ENCODE data around the gene TWNK. TPM values are rescaled to one million over a fixed set of nuclear protein-coding genes. Genes with fewer than 3 reads are reported as not detected.

Gene TWNK
- total and polyA plus RNA-seq, 2 donors (not counting 3 experiments of a cell fraction or from before 2014, with no cell fraction given) = 5.6 to 10.9 TPM

GRCh38 chr10:101013365-101013825 is 26.1 kb downstream of the TWNK start:
- Histone ChIP-seq H3K9ac (replicated peaks; ENCODE audit: extremely low read depth, insufficient read depth, low read length) (no peak overlapping the region), H3K9me3 (replicated peaks; ENCODE audit: control insufficient read depth, insufficient read depth, low read length) (no peaks in the 10 kb centered on the region), H3K4me2 (ENCODE audit: insufficient read depth, low read length) (peak overlapping the region; percentile 13), H3K27me3 (ENCODE audit: control insufficient read depth in 2 of 2, insufficient read depth in 2 of 2, low read length in 2 of 2) (no peaks in the 10 kb centered on the region), H3K4me1 (ENCODE audit: control insufficient read depth, extremely low read depth, insufficient read depth, low read length) (peaks cover 13% of the 10 kb centered on the region), H3K79me2 (ENCODE audit: control insufficient read depth, insufficient read depth, low read length) (no peaks in the 10 kb centered on the region), H3K36me3 (ENCODE audit: control insufficient read depth in 2 of 2, extremely low read depth in 1 of 2, insufficient read depth in 2 of 2, low read length in 2 of 2) (no peaks in the 10 kb centered on the region), H3K27ac (ENCODE audit: insufficient read depth, low read depth, low read length) (peak overlapping the region; percentile 12), H2AFZ (ENCODE audit: low read depth, low read length) (no peak overlapping the region), H3K9me1 (replicated peaks; ENCODE audit: control insufficient read depth, extremely low read depth, insufficient read depth, low read length) (no peaks in the 10 kb centered on the region), H3K4me3 (replicated peaks in 1 of 3; ENCODE audit: insufficient read depth in 1 of 3, low read depth in 1 of 3, low read length in 3 of 3) (no peak overlapping the region), H4K20me1 (replicated peaks; ENCODE audit: control insufficient read depth, extremely low read depth, insufficient read depth, low read length) (no peaks in the 10 kb centered on the region)
- intact Hi-C loops (cut with micrococcal nuclease) (loop anchor here (1.0 to 10.0 kb wide), 5 partner anchors 15 to 341 kb away; partner anchors contain the start of genes SEMA4G and SLF2), dilution Hi-C loops (cut with MboI; ENCODE audit: extremely low pct_ligation_motif_present, low sequenced_read_pairs) (no loop called here)
- ChIA-PET POLR2A (no interaction called here), CTCF (interaction anchor here (1.2 to 7.3 kb wide), 7 partner anchors 18 to 453 kb away, joined by 3 to 254 read pairs (median 5); partner anchors contain the start of genes KAZALD1 and LZTS2)
- no TSS peak for BruUV-seq (replicated peaks)
- no peak for DNase-seq (ENCODE audit: low read depth, low spot score)
- FAIRE-seq = no peak
- TF ChIP-seq FOS (IDR thresholded peaks at IDR 0.05; ENCODE audit: borderline replicate concordance, insufficient read depth, low read length) (peak; percentile 51), GATA2 (IDR thresholded peaks at IDR 0.05; ENCODE audit: insufficient read depth, insufficient read length, low read depth, low read length) (no peak), JUN (IDR thresholded peaks at IDR 0.05; ENCODE audit: borderline replicate concordance, insufficient read depth, insufficient read length, low read depth) (peak; percentile 46)

- CTCF ChIA-PET = interaction anchor here (0.6 to 7.3 kb wide), 35 partner anchors 10 to 454 kb away, joined by 3 to 254 read pairs (median 5); partner anchors contain the start of genes KAZALD1, LZTS2, MRPL43 and PDZD7
- H3K4me3 ChIP-seq (replicated peaks in 1 of 3; ENCODE audit: insufficient read depth in 1 of 3, low read depth in 1 of 3, low read length in 3 of 3) = no peak overlapping the region
- no peaks in the 10 kb centered on the region for H3K27me3 ChIP-seq (ENCODE audit: control insufficient read depth in 2 of 2, insufficient read depth in 2 of 2, low read length in 2 of 2)
- H3K9me3 ChIP-seq (replicated peaks; ENCODE audit: control insufficient read depth, insufficient read depth, low read length) = no peaks in the 10 kb centered on the region
- no peaks in the 10 kb centered on the region for H3K36me3 ChIP-seq (ENCODE audit: control insufficient read depth in 2 of 2, extremely low read depth in 1 of 2, insufficient read depth in 2 of 2, low read length in 2 of 2)
- DNase-seq (ENCODE audit: low read depth, low spot score) (peak; percentile 64), FAIRE-seq (peak; percentile 81)
- no peaks in the 10 kb centered on the region for H3K9me1 ChIP-seq (replicated peaks; ENCODE audit: control insufficient read depth, extremely low read depth, insufficient read depth, low read length)
- BruUV-seq (replicated peaks) = no TSS peak
- POLR2A ChIA-PET = no interaction called here
- H3K4me1 ChIP-seq (ENCODE audit: control insufficient read depth, extremely low read depth, insufficient read depth, low read length) = peaks cover 13% of the 10 kb centered on the region
- H3K4me2 ChIP-seq (ENCODE audit: insufficient read depth, low read length) = no peak overlapping the region
- H2AFZ ChIP-seq (ENCODE audit: low read depth, low read length) = no peak overlapping the region
- intact Hi-C loops (cut with micrococcal nuclease) = loop anchor here (1.0 to 10.0 kb wide), 3 partner anchors 100 to 452 kb away; partner anchors contain the start of gene SLF2
- dilution Hi-C loops (cut with MboI; ENCODE audit: extremely low pct_ligation_motif_present, low sequenced_read_pairs) = no loop called here
- no peak overlapping the region for H3K9ac ChIP-seq (replicated peaks; ENCODE audit: extremely low read depth, insufficient read depth, low read length)
- TF ChIP-seq EZH2 (IDR thresholded peaks at IDR 0.05; ENCODE audit: borderline replicate concordance, low read depth, low read length, severe bottlenecking) (no peak), POLR2AphosphoS5 (IDR thresholded peaks at IDR 0.05; ENCODE audit: insufficient read depth, low read depth, low read length) (no peak), CTCF (IDR thresholded peaks at IDR 0.05; ENCODE audit: extremely low read depth in 1 of 2, insufficient read depth in 1 of 2, low read depth in 1 of 2, low read length in 2 of 2) (peak; percentile 91 to 98), MYC (IDR thresholded peaks at IDR 0.05; ENCODE audit: low read depth, low read length) (no peak), GATA2 (IDR thresholded peaks at IDR 0.05; ENCODE audit: insufficient read depth, insufficient read length, low read depth, low read length) (no peak), JUN (IDR thresholded peaks at IDR 0.05; ENCODE audit: borderline replicate concordance, insufficient read depth, insufficient read length, low read depth) (no peak)
- H4K20me1 ChIP-seq (replicated peaks; ENCODE audit: control insufficient read depth, extremely low read depth, insufficient read depth, low read length) = no peaks in the 10 kb centered on the region
- no peaks in the 10 kb centered on the region for H3K79me2 ChIP-seq (ENCODE audit: control insufficient read depth, insufficient read depth, low read length)
- H3K27ac ChIP-seq (ENCODE audit: insufficient read depth, low read depth, low read length) = no peak overlapping the region
Measured at GRCh38 chr10:101014230-101014884, 27.0 kb downstream of the TWNK start.
